HG02763 (cell line): ENCODE measurements around the gene FRMPD1.

Experiments
- ATAC-seq: cut with Tn5 transposase; IDR thresholded peaks from one replicate; pipeline ENCODE4 v1.9.1; 2021; ENCODE audit warnings: mild to moderate bottlenecking, moderate library complexity; ENCODE audit not compliant: unreplicated experiment

The FRMPD1 gene

DNA sequence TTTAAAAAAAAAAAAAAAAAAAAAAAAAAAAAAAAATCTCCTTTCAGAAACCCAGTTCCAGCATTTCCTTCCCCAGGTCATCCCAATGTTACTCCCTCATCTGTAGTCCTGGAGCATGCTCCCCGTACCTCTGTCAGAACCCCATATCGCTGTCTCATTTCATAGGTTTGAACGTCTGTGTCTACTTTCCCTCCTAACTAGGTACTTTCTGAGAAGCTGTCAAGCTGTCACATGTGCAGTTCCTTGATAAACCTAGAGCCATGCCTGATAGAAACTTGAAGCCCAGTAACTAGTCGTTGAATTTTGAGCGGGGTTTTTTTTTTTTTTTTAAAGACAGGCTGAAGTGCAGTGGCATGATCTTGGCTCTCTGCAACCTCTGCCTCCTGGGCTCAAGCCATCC lies 118.6 kb downstream of the FRMPD1 start:
- no peak for ATAC-seq

DNA sequence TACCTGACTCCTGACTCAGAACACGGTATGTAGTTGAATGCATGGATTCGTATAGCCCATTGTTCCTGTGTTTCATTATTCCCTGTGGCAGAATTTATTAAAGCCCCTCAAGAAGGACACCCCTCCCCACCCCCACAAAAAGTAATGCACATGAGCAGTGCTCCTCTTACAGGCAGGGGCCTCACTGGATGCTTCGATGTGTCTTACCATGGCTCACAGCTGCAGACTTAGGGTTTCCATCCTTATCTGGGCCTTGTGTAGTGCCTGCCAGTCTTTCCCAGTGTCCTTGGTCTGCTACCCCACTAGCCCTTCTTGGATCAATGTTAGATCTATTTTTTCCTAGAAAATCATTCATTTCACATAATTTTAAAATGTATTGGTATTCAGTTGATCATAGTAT lies 119.2 kb downstream of the FRMPD1 start:
- ATAC-seq = no peak

DNA sequence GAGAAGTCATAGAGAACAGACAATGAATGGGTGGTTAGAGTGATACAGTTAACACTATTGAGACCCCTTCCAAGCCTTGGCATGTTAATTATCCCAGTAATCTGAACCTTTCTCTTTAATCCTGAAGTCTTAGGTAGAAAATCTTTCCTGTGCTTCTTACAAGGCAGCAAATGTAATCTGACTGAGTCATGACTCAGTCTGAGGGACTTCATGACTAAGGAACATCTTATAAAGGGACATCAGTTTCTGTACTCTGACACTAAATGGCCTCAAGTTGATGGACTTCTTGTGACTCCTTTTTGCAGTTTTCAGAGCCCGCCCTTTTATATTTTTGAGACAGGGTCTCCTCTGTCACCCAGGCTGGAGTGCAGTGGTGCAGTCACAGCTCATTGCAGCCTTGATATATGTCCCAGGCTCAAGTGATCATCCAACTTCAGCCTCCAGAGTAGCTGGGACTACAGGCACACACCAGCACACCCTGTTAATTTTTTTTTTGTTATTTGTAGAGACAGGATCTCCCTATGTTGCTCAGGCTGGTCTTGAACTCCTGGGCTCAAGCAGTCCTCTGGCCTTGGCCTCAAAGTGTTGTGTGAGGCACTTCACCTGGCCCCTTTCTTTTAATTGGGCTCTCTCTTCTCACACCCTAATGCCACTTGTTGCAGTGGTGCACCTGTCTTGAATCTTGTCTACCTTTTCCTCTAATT lies 124.6 kb downstream of the FRMPD1 start:
- ATAC-seq = no peak

DNA sequence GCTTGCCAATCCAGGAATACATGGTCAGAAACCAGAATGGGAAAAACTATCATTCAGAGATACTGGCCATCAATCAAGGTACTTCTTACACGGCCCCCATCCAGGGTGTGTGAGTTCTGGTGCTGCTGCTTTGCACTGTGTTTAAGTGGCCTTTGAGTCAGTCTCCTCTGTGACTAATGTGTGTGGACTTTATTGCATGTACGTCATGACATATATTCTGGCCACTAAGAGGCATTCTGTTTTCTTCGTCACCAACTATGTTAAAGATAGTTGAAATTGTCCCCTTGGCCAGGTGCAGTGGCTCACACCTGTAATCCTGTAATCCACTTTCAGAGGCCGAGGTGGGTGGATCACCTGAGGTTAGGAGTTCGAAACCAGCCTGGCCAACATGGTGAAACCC lies 125.6 kb downstream of the FRMPD1 start:
- no peak for ATAC-seq

DNA sequence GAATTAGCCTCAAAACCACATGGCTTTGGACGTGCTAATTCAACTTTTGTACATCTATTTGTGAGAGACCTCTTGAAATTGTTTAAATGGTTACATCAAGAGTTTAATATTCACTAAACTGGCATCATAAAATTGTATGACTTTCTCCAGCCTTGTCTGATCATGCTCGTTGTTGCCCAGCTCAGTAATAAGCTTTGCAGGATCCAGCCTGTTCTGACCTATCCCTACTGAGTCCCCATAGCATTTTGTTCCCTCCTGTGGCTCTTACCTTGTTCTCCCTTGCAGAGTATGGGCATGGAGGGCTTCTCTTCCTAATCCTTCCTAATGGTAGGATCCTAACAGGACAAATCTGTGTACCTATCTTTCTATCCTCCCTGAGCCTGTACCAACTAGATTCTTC lies 127.8 kb downstream of the FRMPD1 start:
- no peak for ATAC-seq

DNA sequence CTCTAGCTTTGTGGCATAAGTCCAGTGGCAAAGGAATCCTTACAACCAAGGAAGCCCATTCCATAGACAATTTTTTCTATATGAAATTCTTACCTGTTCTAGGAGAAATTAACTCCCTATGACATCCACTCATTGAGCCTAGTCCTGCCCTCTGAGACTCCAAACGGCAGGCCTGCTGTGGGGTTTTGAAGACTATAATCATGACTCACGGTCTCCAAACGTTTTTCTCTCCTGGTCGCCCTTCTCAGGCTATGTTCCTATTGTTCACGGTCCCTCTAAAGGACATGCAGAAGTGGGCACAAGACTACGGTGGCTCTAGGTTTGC lies 133.5 kb downstream of the FRMPD1 start:
- no peak for ATAC-seq

DNA sequence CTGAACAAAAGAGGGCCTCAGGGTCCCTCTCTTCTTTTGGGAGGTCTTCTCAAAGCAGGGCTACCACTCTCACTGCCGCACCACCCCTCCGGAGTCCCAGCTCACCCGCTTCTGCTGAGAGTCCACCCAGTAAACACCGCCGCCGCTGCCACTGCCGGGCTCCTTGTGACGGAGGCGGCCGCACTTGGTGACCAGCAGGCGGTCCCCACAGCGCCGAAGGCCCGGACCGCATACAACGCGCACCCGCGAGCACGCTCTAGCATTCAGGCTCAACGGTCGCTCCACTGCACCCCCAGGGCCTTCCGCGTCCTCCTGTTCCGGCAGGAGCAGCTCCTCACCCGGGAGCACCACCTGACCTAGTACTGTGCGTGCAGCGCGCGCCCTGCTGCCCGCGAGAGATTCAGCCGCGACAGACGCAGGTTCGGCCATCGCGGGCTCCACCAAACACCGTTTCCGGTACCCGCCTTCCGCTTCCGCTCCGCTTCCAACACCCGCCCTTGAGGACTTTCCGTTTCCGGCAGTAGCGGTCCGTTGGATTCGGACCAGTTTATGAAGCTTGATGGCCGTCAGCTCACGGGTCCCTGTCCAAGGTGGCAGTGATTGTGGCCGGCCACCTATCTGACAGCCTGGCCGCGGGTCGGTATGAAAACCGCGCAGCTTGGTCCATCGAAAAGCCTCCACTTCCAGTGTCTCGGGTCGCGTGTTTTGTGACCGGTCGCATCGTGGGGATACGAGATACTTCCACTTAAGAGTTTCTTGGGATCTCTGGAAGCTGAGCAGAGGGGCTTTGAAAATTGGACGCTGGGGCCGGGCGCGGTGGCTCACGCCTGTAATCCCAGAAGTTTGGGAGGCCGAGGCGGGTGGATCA lies 134.1 kb downstream of the FRMPD1 start, which contains the start of gene EXOSC3:
Gene EXOSC3 (minus strand): TSS at position 449 of the 868 bp plus-strand sequence. CDS start 20 bp downstream, at position 429.
- peak; percentile 89 for ATAC-seq

DNA sequence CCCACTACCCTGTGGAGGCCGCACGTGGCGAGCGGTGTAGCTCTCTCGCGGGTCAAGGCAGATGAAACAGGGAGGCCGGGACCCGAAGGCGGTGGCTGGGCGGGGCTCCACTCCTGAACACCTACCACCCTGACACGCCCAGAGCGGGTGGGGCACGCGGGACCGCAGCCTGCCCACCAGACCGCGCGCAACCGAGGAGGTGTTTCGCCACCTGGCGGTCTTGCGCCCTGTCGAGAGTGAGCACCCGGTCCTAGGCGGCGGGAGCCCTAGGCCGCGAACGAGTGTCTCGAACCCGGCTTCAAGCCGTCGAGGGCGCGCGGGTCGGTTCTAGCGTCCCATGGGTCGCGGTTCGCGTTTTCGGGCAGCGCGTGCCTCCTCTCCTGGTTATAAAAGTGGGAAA lies 136.3 kb downstream of the FRMPD1 start:
- no peak for ATAC-seq

DNA sequence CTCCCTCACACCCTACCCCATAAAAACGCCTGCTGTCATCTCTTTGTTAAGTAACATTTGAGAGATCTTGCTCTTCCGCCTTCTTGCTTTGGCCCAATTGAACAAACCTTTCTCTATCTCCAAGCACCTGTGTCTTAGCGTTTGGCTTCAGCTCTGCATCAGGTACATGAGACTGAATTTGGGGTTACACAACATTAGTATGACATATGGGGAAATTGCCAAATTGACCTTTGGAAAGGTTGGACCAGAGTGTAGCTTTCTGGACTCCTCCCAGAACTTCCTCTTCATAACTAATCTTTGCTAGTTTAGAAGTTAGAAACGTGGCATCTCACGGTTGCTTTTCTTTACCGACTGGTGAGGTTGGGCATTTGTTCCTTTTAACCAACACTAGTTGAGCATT lies 137.6 kb downstream of the FRMPD1 start:
- no peak for ATAC-seq

DNA sequence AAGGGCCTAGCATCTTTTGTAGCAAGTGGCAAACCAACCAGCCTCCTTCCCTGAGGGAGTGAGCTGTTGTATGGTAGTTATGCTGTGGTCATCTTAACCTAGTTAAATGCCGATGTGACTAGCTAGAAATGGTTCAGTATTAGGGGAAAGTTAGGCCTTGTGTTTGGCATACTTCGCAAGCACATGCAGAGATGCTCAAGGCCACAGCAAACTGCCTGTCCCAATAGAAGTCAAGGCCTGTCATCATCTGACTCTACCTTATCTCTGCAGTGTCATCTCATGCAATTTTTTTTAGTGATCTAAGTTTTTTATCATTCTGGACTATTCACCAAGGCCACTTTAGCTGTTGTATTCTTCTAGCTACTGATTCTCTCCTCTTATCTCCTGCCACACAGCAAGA lies 139.3 kb downstream of the FRMPD1 start:
- no peak for ATAC-seq

DNA sequence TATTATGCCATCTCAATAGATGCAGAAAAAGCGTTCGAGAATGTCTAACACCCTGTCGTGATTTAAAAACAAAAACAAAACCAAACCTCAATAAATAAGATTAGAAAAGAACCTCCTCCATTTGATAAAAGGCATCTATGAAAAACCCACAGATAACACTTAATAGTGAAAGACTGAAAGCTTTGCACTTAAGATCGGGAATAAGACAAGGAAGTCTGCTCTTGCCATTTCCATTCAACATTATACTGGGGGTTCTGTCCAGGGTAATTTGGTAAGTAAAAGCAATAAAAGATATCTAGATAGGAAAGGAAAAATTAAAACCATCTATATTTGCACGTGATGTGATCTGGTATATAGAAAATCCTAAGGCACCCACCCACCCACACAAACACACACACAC lies 141.4 kb downstream of the FRMPD1 start:
- no peak for ATAC-seq

DNA sequence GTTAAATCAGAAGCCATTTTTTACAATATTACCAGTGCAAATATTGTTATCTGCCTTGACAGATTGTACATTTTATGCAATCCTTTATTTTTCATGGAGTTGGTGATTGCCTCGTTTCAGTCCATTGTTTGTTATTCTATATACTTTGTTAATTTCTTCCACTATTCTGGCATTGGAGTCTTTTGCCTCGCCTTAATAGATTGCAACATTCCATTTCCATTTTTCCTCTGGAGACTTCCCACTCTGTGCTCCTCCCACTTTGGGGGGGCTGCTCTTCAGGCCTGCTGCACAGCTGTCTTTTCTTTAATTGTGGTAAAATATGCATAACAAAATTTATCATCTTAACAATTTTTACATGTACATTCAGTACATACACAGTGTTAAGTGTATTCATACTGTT lies 145.5 kb downstream of the FRMPD1 start:
- ATAC-seq = no peak
